ENCODE results near the gene RALGAPA2. TPM values are rescaled to one million over a fixed set of nuclear protein-coding genes. Genes with fewer than 3 reads are reported as not detected.

Gene RALGAPA2
- total and polyA plus RNA-seq, 2 experiments from 2014 or later, result 13.1 to 43.4 TPM

- Mint-ChIP-seq H3K4me1 (peaks cover 36% of the 10 kb centered on the region), H3K36me3 (ENCODE audit: low read depth) (no peaks in the 10 kb centered on the region; the same call in 2 of the 3 replicates), H3K4me3 (peak overlapping the region; percentile 51), H3K9me3 (peaks cover 2% of the 10 kb centered on the region; the same call in 1 of the 3 replicates), H3K27ac (peak overlapping the region; percentile 49), H3K27me3 (ENCODE audit: insufficient read depth, low read depth, poor library complexity) (peaks cover 69% of the 10 kb centered on the region)
- Histone ChIP-seq H3K4me3 (peak overlapping the region; percentile 67), H3K27me3 (ENCODE audit: insufficient read depth) (peaks cover 72% of the 10 kb centered on the region), H4K20me1 (replicated peaks; ENCODE audit: insufficient read depth) (no peaks in the 10 kb centered on the region), H3K4me1 (ENCODE audit: insufficient read depth) (peaks cover 41% of the 10 kb centered on the region), H3K27ac (ENCODE audit: low read depth) (peak overlapping the region; percentile 86), H3K79me2 (replicated peaks; ENCODE audit: insufficient read depth) (no peaks in the 10 kb centered on the region), H3K4me2 (peak overlapping the region; percentile 63), H2AFZ (no peak overlapping the region), H3F3A (replicated peaks; ENCODE audit: low read depth) (peaks cover 6% of the 10 kb centered on the region; the same call in 1 of the 2 replicates), H3K9me2 (ENCODE audit: insufficient read depth) (peaks cover 12% of the 10 kb centered on the region), H3K36me3 (ENCODE audit: insufficient read depth) (no peaks in the 10 kb centered on the region)
- DNase-seq (ENCODE audit: low spot score) (peak; percentile 85), ATAC-seq (peak; percentile 14)
- TF ChIP-seq REST (IDR thresholded peaks at IDR 0.05; ENCODE audit: unreplicated experiment) (no peak), ZNF462 (CRISPR knock-in tag; IDR thresholded peaks at IDR 0.05) (peak; percentile 40; the same call in 1 of the 2 replicates), EZH2phosphoT487 (IDR thresholded peaks at IDR 0.05; ENCODE audit: unreplicated experiment) (no peak), CTCF (conservative IDR thresholded peaks at IDR 0.05; ENCODE audit: low read depth in 2 of 2) (no peak)
Observed at GRCh38 chr20:20371681-20372080, 340.8 kb downstream of the RALGAPA2 start.
